HS-27A (cell line): ENCODE measurements around the gene PCNX1.
"Not testable (repeated sequence)": the region's sequence is repeated elsewhere in the genome, so short reads cannot be mapped to it uniquely, and the experiment has no call there.

Source experiments
- DNase-seq: peaks from one replicate; pipeline ENCODE4 v3.0.0-alpha.2; 2012; ENCODE audit warnings: low read depth, missing footprints

The PCNX1 gene

DNA sequence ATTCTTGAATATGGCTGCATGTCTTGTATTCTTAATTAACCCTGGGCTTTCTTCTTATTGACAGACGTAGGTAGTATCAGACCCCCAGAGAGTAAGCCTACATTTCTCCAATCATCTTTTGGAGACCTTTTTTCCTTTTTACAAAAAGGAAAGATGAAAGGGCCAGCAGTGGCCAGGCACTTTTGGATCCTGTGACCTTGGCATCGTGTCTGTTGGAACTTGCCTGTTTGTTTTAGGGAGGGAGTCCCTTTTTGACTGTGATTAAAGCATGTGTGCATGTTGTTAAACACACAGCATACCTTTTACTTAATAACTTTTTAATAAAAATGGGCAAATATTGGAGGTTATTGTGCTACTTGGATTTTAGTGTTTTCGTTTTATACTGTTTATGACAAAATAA lies 57.2 kb downstream of the PCNX1 start:
- no peak for DNase-seq

DNA sequence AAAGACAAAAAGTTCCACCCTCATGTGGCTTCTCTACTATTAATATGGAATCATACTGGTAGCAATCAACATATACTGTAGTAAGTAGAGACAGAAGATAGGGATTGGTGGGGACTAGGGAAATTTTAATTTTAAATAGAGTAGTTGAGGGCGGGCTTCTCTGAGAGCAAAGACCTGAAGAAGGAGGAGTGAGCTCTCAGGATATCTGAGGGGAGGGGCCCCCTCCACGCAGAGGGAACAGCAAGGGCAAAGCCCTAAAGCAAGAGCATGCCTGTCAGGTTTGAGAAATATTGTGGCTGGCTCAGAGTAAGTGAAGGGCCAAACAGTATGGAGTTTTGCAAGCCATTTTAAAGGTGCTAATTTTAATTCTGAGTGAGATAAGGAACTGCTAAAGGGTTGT lies 64.3 kb downstream of the PCNX1 start:
- DNase-seq = no peak

DNA sequence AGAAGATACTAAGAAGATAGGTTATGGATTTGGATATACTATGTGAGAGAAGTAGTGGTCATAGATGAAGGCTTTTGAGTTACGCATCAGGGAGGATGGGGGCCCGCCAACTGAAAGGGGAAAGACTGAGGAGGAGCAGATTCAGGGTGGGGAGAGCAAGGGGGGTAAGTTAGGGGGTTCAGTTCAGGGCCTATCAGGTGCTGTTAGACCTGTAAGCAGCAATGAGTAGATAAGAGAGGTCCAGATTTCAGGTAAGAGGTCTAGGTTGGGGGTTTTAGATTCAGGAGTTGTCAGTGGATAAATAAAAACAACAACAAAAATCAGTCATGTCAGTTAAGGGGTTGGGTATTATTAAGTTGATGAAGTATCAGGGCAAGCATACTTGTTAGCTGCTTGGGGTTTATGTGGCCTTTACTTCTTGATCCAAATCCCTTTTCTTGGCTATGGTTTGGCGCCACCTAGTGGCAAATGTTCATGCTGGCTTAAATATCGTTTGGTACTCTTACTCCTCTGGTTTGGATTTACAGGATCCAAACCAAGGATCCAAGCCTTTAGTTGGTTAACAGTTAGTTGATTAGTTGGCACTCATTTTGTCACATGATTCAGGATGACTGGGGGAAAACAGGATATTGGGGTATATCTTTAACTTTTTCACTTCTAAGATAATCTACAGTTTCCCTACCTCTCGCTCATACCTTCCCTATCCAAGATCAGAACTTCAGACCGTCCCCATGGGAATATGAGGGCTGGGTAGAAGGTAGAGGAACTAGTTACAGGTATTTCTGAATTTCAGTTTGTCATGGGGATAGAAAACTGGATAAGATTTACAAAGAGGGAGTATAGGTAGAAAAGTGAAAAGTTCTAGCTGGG lies 65.1 kb downstream of the PCNX1 start:
- DNase-seq = peak; percentile 63

DNA sequence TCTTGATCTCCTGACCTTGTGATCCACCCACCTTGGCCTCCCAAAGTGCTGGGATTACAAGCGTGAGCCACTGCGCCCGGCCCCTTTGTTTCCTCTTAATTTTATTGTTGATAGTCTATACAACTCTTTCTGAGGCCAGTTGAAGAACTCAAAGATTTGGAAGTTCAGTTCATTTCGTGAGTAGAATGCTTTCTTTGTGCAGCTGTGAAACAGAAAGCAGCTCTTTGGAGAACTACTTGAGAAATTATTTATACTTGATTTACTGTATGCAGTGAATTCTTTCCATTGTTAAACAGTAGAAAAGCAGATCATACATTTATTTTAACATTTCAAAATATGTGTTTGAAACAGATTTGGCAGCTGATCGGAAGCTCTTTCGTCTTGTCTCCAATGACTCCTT lies 69.3 kb downstream of the PCNX1 start:
- no peak for DNase-seq

DNA sequence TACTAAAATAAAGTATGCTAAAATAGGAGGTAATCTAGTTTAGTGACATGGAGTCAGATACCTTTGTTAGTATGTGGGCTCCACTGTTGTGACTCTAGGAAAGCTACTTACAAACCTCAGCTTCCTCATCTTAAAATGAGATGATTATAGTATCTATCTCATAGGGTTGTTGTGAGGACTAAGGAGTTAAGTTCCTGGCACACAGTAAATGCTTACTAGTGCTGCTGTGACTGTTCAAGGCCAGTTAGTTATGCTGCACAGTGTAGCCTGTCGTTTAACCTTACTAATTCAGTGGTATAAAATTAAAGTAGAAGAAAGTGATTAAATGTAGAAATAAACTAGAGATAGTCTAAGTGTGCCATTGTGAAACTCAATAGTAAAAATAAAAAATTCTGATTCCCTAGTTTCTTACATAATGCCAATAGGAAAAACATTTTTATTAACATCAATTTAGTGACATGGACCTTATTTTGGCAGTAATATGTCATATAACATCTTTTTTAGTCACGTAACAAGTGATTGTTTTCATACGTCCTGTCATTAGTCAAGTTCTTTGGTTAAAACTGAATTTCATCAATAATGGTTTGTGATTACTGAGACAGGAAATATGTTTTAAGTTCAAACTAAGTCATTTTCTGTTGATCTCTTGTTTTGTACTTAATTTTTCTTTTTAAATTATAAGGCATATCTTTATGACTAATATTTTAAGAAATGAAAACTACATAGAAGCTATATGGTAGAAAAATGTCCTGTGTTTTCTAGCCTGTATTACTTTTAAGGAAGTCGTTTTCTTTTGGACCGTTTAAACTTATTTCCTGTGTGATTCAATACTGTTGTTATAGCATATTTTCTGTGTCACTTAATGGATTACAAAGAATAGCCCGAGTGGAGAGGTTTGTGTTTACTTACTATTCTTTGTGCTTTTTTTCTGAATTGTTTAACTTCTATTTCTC lies 74.0 kb downstream of the PCNX1 start:
- no peak for DNase-seq

DNA sequence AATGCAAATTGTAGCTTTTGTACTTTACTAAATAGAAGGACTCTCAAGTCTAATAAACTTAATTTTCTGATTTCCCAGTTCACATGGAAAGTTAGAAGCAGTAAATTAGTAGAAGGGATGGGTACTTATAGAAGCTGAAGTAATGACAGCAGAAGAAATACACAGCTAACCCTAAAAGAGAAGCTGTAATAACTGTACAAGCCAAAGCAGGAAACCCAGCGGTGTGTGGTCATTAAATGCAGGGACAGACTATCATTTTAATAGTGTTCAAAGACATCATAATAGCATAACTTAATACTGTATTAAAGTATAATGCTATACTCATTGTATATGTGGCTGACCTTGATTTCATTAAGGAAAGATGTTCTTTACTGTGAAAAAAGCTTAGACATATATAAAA lies 74.9 kb downstream of the PCNX1 start:
- DNase-seq = no peak

GRCh38 chr14:70987041-70987440 lies 79.8 kb downstream of the PCNX1 start:
- DNase-seq = no peak

DNA sequence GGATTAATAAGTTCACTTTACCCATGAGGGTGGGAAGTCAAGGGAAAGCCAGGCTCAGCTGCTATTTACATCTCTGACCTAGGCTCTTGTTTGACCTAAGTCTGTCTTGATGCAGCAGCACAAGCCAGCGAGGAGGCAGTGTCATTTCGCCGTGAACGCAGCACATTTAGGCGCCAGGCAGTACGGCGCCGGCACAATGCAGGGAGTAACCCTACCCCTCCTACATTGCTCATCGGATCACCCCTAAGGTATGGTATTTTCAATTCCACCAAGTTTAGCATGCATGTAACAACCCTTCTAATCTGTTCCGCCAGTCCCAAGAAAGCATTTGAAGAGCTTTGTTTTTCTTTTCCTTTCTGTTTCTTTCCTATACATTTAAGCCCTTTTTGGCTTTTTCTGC lies 81.2 kb downstream of the PCNX1 start:
- no peak for DNase-seq

DNA sequence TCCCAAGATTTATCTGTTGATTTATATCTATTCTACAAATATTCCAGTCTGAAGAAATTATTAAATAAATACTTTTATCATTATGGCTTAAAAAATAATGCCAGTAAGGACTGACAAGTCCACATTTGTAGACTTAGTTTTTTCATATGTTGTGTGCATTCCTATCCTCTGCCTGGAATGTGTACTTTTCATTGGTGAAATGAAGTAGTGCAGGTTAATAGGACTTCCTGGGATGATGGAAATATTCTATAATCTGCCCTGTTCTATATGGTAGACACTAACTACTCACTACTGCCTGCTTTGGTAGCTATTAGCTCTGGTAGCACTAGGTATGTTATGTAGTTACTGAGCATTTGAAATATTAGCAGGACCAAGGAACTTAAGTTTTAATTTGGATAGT lies 86.7 kb downstream of the PCNX1 start:
- no peak for DNase-seq

GRCh38 chr14:70995211-70995610 lies 88.0 kb downstream of the PCNX1 start:
- DNase-seq = no peak

- DNase-seq = no peak
These were observed 88.4 kb downstream of the PCNX1 start for GRCh38 chr14:70995671-70996070.

GRCh38 chr14:70999117-70999516 lies 91.9 kb downstream of the PCNX1 start:
- DNase-seq = no peak

DNA sequence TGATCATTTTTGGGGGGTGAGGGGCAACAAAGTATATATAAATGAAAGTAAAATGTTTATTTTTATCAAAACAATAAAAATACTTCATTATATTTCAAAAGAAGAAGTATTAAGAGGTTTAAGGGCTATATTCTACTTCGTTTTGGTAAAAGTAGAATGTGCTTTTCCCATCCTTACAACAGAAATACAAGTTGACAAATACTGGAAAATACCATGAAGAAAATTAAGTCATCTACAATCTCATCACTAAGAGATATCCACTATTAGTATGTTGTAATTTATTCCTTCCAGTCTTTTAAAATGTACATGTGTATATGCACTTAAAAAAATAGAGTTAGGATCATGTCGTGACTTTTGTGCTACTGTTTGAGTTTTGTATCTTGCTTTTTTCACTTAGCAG lies 92.8 kb downstream of the PCNX1 start:
- no peak for DNase-seq

DNA sequence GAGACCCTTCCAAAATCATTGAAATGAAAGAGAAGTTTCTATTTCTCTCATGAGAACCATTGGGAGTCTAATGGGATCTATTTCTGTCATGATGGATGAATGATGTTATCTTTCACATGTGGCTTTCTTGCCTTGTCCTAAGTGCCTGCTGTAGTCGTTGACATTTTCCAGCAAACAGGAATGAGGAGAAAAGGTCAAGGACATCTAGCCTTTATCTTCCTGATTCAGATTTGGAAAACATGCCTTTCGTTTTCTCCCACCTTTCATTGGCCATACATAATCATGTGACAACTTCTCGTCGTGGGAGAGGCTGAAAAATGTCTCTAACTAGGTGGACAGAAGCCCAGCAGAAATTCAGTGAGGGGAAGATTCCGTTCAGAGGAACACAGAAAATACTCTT lies 94.5 kb downstream of the PCNX1 start:
- DNase-seq = no peak

GRCh38 chr14:71003156-71003555 lies 95.9 kb downstream of the PCNX1 start:
- DNase-seq = no peak

DNA sequence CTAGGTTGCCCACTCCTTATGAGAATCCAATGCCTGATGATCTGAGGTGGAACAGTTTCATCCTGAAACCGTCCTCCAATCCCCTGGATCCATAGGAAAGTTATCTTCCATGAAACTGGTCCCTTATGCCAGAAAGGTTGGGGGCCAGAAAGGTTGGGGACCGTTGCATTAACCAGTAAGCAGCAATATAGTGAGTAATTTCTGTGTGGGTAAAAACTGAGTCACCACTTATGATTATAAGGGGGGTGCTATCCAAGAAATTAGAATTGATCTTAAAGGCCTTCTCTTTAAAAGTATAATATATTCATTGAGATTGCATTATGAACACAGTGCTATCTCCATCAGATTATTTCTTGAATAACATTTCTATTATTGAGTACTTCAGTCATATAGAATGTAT lies 97.2 kb downstream of the PCNX1 start:
- no peak for DNase-seq

DNA sequence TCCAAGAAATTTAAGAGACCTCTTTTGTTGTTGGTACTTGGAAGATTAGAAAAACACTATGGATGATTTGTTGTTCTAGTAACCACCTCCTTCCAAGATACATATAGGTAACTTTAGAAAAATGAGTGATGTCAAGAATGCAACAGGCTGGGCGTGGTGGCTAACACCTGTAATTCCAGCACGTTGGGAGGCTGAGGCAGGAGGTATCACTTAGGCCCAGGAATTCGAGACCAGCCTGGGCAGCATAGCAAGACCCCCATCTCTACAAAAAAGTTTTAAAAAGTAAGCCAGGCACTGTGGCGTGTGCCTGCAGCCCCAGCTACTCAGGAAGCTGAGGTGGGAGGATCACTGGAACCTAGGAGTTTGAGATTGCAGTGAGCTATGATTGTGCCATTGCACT lies 97.8 kb downstream of the PCNX1 start:
- DNase-seq = no peak

DNA sequence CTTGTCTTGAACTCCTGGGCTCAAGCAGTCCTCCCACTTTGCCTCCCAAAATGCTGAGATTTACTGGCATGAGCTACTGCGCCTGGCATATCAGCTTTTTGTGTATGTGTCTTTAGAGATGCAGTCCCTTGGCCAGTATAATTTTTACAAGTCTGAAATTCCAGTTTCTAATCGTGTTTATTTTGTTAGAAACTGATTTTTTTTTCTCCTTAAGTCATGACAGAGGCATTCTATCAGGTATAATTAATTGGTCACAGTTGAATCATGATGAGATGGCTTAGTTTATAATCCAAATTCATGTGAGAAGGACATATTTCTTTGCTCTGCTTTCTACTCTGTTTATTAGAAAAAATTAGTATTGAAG lies 98.9 kb downstream of the PCNX1 start:
- DNase-seq = no peak

DNA sequence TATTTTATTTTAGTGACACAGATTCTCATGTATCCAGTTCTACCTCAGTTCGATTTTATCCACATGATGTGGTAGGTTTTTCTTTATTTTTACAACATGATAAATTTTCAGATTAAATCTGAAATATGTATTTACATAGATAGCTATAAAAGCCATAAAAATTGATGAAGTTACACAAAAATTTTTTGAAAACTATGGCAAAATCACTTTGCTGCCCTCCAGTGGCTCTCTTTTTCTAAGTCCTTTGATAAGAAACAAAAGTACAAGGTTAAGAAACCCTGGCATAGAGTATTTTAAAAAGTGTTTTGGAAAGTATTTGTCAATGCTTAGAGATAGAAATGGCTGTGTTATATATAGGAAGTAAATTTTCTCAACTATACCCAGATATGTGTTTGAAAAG lies 104.2 kb downstream of the PCNX1 start:
- DNase-seq = no peak

DNA sequence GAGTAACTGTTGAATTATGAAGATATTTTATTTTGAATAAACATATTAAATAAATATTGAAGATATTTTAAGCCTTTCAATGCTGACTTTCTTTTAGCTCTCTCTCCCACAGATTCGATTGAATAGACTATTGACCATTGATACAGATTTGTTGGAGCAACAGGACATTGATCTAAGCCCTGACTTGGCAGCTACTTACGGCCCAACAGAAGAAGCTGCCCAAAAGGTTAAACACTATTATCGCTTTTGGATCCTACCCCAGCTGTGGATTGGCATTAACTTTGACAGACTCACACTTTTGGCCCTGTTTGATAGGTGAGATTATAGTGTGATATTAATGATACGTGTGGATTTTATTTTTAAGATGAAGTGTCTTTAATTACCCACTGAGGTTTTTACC lies 105.6 kb downstream of the PCNX1 start:
- DNase-seq = no peak

DNA sequence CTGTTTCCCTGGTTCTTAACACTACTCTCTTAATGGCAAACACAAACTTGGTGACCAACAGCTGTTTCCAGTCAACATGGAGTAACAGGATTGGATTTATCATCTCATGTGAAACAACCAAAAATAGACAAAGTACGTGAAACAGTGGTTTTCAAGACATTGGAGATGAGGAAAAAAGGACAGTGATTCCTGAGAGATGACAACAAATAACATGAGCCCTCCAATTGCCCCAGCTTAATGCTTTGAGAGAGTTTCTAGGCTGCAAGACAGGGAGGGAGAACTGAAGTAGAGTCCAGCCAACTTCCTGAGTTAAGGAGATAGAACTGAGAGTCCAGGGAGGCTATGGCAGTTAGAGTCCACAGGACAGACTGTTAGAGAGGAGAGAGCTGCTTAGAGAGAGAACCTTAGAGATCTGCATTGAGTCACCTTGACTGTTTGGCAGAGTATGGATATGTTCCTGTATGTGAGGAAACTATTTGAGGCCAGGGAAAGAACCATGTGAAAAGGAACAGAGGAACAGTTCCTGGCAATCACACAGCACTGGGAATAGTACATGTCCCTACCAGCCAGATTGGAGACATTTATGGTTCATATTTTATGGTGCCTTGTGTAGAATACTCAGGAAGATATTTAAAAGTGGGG lies 106.4 kb downstream of the PCNX1 start:
- no peak for DNase-seq

DNA sequence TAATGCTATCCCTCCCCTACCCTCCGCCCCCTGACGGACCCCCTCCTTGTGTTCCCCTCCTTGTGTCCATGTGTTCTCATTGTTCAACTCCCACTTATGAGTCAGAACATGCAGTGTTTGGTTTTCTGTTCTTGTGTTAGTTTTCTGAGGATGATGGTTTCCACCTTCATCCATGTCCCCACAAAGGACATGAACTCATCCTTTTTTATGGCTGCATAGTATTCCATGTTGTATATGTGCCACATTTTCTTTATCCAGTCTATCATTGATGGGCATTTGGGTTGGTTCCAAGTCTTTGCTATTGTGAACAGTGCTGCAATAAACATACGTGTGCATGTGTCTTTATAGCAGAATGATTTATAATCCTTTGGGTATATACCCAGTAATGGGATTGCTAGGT lies 112.7 kb downstream of the PCNX1 start:
- DNase-seq = not testable (repeated sequence)
